ENCODE data around the gene SPATA2L.

DNA sequence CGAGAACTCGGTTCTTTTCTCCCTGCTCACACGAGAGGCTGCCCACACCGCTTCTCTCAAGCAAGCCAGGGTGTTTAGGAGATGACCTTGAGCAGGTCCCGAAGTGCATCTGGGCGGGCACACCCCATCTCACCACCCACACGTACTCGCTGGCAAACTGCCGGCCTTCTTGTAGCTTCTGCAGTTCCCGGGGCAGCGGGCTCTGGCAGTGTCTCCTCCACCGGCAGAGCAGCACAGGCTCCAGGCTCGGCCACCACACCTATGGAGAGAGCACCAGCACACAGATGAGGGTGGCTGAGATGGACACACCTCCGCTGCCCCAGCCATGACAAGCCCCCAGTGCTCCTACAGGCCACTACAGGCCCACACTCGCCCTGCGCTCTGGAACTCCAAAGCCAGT lies 43.3 kb upstream of the SPATA2L start:
- TF ChIP-seq, protein P1, sequence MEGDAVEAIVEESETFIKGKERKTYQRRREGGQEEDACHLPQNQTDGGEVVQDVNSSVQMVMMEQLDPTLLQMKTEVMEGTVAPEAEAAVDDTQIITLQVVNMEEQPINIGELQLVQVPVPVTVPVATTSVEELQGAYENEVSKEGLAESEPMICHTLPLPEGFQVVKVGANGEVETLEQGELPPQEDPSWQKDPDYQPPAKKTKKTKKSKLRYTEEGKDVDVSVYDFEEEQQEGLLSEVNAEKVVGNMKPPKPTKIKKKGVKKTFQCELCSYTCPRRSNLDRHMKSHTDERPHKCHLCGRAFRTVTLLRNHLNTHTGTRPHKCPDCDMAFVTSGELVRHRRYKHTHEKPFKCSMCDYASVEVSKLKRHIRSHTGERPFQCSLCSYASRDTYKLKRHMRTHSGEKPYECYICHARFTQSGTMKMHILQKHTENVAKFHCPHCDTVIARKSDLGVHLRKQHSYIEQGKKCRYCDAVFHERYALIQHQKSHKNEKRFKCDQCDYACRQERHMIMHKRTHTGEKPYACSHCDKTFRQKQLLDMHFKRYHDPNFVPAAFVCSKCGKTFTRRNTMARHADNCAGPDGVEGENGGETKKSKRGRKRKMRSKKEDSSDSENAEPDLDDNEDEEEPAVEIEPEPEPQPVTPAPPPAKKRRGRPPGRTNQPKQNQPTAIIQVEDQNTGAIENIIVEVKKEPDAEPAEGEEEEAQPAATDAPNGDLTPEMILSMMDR (IDR thresholded peaks at IDR 0.05; ENCODE audit: insufficient read depth, low read depth, low read length), result no peak
- TF ChIP-seq EZH2 (IDR thresholded peaks at IDR 0.05; ENCODE audit: insufficient read depth, low read length), result no peak
